GM12872 (cell line): ENCODE results near the gene EDAR.

Source experiments
- TF ChIP-seq, protein P1 (sequence below): IDR thresholded peaks from 3 replicates; pipeline ENCODE4 v1.5.1; 2011; ENCODE audit warnings: low read depth, mild to moderate bottlenecking, low read length, moderate library complexity; ENCODE audit not compliant: insufficient read depth

EDAR gene

DNA sequence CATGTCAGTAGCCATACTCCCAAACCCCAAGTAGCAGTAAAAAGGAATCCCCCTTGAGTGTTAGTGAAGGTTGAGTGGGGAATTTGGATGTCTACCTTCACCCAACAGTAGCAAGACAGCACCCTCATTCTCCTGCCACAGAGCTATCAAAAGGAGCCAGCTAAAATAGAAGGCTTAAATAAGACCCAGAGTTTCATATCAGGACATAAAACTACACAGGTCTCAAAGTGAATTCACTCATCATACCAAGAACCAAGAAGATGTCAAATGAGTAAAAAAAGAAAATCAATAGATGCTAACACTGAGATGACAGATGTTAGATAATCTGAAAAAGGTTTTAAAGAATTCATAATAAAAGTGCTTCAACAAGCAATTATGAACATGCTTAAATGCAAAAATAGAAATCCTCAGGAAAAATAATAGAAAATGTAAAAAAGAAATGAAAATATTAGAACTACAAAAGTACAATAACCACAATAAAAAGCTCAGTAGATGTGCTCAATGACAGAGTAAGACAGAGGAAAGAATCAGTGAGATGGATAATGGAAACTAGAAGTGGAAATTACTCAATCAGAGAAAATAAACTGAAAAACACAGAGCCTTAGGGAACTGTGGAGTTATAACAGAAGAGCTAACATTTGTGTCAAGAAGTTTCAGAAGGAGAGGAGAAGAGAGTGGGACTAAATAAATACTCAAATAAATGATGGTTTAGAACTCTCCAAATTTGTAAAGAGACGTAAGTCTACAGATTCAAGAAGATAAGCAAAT is 90.5 kb downstream of the EDAR start:
- TF ChIP-seq, protein P1, sequence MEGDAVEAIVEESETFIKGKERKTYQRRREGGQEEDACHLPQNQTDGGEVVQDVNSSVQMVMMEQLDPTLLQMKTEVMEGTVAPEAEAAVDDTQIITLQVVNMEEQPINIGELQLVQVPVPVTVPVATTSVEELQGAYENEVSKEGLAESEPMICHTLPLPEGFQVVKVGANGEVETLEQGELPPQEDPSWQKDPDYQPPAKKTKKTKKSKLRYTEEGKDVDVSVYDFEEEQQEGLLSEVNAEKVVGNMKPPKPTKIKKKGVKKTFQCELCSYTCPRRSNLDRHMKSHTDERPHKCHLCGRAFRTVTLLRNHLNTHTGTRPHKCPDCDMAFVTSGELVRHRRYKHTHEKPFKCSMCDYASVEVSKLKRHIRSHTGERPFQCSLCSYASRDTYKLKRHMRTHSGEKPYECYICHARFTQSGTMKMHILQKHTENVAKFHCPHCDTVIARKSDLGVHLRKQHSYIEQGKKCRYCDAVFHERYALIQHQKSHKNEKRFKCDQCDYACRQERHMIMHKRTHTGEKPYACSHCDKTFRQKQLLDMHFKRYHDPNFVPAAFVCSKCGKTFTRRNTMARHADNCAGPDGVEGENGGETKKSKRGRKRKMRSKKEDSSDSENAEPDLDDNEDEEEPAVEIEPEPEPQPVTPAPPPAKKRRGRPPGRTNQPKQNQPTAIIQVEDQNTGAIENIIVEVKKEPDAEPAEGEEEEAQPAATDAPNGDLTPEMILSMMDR = no peak

DNA sequence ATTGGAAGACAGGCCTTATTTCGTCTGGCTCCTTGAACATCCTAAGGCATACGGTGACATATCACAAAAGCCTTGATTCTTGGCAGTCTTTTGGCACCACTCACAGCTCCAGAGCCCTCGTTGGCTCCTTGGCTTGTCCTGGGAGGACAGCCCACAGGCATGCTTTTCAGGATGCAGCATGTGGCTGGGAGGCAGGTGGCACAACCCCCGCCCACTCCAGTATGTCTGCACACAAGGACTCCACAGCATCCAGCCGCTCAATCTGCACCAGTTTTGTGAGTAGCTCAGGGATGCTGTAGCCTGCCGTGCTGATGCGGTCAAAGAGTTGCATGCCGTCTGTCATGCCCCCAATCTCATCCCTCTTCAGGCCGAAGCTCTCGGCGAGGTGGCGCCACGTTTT is 92.3 kb downstream of the EDAR start:
- TF ChIP-seq, protein P1 = no peak

DNA sequence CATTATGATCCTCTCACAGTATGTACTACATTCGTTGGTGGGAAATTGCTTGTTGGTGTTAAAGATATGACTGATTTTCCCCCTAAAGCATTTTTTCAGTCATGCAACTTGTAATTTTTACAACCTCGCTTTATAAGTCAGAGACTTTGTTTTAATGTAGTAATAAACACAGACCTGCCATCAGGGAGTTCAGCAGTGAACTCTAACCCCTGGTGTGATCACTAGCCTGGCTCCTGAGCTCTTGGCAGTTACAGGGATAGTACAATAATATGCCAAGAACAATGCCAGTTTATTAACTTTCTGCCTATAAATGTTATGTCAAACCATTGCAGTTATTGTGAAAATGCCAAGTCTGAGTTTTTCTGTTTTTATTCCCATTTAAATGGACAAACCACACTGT is 93.8 kb downstream of the EDAR start:
- TF ChIP-seq, protein P1 = no peak

DNA sequence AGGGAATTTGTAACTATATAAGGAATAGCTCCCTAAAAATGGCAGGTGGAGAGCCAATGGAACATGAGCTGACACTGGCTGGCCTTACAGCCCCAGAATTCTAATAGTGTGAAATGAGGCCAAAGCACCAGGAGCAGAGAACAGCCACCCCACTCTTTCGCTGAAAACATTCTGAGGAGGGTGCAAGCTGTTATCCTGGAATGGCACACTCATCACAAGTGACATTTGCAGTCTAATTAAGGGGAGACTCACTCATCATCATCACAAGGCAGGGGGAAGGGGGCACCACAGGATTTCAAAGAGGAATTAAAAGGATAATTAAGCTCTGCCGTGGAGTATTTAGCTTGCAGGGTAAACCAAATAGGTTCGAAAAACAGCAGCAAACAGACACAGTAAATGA is 94.3 kb downstream of the EDAR start:
- TF ChIP-seq, protein P1 = no peak

DNA sequence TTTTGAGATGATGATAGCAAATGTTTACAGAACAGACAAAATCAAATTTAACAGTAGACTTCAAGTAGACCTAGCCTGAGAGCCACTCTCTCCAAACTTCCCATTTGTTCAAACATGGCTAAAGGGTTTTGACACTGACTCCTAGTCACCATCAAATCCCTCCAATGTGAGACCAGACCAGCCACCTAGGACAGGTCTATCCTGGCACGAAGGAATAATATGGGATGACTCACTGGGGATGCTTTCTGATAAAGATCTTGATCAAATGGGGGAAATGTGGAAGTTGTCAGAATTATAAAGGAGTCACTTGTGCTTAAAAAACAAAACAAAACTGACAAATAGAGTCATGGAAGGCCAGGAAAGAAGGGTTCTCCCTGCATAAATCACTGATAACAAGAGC is 95.7 kb downstream of the EDAR start:
- TF ChIP-seq, protein P1 = no peak

DNA sequence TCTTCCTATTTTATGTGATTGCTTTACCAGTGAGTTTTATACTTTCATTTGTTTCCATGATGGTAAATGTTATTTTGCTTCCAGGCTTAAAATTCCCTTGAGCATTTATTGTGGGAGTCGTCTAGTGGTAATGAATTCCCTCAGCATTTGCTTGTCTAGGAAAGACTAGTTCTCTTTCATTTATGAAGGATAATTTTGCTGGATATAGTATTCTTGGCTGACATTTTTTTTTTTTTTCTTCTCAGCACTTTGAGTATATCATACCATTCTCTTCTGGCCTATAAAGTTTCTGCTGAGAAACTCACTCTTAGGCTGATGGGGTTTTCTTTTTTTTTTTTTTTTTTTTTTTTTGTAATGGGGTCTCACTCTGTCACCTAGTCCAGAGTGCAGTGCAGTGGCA is 99.1 kb downstream of the EDAR start:
- TF ChIP-seq, protein P1 = no peak

DNA sequence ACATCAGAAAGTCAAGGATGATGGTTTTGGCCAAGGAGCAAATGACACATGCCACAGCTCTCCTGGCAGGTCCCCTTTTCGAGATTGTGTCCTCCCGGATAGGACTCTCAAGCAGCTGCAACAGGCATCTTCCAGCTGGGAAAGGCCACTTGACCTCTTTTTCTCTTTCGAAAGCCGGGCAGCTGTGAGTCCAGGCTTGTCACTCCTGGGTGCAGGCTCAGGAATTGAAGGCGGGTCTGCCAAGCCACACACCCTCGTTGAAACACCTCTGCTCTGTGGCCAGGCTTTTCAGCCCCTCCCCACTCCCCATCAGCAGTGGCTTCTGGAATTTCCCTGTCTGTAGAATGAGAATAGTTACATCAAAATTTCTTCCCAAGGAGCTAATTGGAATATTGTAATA is 104.4 kb downstream of the EDAR start:
- TF ChIP-seq, protein P1 = no peak

DNA sequence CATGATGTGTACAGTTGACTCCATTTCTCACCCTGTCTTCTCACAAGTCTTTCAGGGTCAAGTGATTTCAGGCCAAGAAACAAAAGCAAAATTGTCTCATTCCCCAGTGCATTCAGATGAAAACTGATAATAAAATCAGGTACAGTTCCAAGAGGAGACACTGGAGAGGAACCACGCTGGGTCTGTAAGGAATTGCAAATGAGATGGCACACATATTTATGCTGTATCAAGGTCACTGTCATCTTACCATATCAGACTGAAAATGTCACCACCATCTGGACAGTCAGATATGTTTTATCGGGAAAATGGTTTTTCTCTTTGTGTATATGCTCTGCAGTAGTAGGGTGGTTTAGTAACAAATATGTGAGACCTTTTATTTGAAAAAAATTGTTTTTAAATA is 110.7 kb downstream of the EDAR start:
- TF ChIP-seq, protein P1 = no peak
